ENCODE measurements around the gene POLR1B.
"Not testable (repeated sequence)": the region's sequence is repeated elsewhere in the genome, so short reads cannot be mapped to it uniquely, and the experiment has no call there.

The POLR1B gene

DNA sequence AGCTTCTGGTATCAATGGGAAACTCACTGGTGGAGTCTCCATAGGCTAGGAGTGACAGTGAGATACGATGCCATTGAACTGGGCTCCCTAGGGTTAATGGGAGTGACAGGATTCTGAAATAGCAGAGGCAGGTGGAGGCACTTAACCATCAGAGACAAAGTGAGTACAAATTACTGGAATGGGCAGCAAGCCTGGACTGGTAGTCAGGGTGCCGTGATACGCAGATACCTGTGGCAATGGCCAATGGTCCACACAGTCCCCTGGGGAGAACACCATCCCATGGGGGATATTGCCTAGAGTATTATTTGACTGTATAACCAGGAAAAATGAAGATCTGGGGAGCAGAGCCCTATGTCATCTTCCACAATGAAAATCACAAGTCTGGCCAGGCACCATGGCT lies 59.5 kb downstream of the POLR1B start:
- DNase-seq (ENCODE audit: low read depth): no peak

DNA sequence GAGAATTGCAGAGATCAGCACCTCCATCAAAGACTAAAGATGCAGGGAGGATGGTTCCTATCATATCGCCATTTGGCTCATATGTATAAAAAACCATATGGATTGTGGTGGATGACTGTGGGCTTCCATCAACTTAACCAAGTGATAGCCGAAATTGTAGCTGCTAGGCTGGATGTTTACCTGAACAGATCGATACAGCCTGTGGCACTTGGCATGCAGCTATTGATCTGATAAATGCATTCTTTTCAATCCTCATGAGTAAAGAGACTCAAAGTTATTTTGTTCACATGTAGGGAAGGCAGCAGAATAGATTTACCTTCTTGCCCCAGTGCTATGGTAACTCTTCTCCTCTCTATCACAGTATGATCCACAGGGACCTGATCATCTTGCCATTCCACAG lies 60.7 kb downstream of the POLR1B start:
- no peak for DNase-seq (ENCODE audit: low read depth)

DNA sequence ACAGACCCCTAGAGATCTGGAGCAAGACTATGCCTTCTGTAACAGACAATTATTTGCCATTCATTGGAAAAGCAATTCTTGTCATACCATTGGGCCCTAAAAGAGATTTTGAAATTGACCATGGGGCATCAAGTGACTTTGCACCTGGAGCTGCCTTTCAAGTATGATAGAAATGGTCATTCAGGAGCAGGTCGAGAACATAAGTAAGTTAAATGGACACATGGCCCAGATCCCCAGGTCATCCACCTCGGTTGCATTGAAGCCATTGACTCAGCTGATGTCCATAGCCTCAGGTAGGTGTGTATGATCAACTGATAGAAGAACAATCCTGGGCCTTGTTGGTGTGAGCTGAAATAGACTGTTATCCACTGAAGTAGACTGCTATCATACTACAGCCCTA lies 61.5 kb downstream of the POLR1B start:
- no peak for DNase-seq (ENCODE audit: low read depth)

DNA sequence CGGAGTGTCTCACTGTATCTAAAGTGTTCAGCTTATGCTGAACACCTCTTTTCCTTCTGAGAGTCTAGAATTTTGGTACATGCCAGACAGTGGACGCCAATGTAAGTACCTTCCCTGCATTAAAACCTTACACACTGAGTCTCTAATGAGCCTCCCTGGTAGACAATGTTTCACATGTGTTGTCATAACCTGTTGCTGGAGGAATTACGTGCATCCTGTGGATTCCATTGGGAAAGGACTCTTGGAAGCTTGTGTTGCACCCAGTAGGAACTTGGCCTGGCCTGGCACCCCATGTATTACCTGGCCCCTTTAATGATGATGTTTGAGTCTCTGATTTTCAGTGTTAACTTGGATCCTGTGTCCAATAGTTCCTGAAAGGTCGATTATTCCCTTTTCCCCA lies 62.7 kb downstream of the POLR1B start:
- no peak for DNase-seq (ENCODE audit: low read depth)

DNA sequence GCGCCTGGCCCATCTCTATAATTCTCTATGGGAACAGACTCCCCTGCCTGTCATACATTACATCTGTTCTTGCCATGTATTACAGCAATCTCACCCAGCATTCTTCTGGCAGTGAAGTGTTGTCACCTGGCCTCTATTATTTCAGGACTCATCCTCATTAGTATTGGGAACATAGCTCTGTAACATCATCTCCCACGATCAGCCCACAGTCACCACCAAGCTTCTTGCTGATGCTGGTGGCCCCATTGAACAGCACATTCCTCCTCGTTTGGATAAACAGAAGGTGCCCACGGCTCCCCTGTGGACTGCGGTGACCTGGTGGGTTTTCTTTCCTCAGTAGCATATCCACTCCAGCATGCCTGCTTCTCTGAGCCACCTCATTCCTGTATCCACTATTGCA lies 63.7 kb downstream of the POLR1B start:
- DNase-seq (ENCODE audit: low read depth): no peak

DNA sequence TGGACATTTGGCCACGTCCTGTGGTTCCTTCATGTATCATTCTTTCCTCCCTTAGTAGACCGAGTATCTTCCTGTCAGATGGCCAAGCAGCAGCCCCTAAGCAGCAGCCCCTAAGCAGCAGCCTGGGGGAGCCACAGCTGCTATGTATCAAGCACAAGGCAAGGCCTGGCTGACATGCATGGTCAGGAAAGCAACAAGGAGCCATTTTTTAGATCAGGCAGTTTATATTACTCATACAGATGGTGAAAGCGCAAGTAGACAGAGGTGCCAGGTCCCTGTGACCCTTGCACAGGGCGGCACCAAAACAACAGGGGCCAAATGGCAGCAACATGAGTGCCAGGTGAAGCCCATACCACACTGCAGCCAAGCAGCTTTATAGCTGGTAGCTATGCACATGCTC lies 64.3 kb downstream of the POLR1B start:
- no peak for DNase-seq (ENCODE audit: low read depth)

DNA sequence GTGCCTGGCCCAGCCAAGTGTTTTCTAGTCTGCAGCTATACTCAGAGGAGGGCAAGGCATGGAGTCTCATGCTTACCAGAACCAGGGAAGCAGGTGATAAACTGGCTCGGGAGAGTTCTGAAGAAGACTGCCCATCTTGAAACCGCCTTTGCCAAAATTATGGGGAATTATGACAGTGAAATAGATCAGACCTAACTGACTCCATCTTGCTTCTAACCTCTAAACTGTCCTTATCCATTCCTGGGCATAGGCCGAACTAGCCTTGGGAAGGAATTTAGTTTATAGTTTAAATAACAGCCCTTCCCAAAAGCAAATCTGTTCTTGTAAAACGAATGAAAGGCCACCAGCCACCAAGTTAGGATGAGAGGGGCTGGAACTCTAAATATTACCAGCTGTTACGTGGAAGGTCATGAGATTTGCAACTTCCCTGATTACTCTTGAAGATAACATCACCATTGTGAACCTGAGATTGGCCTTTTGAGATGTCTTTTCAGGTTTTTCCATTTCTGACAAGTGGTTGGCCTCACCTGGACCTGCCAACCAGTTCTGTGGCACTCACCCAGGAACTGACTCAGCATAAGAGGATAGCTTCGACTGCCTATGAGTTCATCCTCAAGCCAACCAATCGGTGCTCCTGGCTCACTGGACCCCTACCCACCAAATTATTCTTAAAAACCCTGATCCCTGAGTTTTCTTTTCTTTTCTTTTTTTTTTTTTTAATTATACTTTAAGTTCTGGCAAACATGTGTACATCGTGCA lies 65.6 kb downstream of the POLR1B start:
- no peak for DNase-seq (ENCODE audit: low read depth)

DNA sequence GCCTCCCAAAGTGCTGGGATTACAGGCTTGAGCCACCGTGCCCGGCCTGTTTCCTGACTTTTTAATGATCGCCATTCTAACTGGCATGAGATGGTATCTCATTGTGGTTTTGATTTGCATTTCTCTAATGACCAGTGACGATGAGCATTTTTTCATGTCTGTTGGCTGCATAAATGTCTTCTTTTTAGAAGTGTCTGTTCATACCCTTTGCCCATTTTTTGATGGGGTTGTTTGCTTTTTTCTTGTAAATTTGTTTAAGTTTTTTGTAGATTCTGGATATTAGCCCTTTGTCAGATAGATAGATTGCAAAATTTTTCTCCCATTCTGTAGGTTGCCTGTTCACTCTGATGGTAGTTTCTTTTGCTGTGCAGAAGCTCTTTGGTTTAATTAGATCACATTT lies 67.1 kb downstream of the POLR1B start:
- not testable (repeated sequence) for DNase-seq (ENCODE audit: low read depth)

DNA sequence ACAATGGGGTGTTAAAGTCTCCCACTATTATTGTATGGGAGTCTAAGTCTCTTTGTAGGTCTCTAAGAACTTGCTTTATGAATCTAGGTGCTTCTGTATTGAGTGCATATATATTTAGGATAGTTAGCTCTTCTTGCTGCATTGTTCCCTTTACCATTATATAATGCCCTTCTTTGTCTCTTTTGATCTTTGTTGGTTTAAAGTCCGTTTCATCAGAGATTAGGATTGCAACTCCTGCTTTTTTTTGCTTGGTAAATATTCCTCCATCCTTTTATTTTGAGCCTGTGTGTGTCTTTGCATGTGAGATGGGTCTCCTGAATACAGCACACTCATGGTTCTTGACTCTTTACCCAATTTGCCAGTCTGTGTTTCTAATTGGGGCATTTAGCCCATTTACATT lies 70.0 kb downstream of the POLR1B start:
- not testable (repeated sequence) for DNase-seq (ENCODE audit: low read depth)

DNA sequence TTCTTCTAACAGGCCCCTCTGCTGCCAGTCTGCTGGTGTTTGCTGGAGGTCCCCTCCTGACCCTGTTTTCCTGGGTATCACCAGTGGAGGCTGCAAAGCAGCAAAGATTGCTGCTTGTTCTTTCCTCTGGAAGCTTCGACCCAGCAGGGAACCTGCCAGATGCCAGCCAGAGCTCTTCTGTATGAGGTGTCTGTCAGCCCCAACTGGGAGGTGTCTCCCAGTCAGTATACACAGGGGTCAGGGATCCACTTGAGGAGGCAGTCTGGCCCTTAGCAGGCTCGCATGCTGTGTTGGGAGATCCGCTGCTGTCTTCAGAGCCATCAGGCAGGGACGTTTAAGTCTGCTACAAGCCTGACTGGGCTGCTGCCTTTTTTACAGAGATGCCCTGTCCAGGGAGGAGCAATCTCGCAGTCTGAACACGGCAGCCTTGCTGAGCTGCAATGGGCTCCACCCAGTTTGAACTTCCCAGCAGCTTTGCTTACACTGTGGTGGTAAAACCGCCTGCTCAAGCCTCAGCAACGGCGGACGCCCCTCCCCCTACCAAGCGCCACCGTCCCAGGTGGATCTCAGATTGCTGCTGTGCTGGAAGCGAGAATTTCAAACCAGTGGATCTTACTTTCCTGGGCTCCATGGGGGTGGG lies 72.1 kb downstream of the POLR1B start:
- no peak for DNase-seq (ENCODE audit: low read depth)

DNA sequence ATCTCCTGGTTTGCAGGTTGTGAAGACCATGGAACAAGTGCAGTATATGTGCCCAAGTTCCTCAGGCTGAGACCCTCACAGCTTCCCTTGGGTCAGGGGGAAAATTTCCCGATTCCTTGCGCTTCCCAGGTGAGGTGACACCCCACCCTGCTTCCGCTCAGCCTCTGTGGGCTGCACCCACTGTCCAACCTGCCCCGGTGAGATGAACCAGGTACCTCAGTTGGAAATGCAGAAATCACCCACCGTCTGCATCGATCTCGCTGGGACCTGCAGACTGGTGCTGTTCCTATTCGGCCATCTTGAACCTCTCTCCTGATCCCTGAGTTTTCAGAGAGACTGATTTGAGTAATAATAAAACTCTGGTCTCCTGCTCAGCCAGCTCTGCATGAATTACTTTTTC lies 72.8 kb downstream of the POLR1B start:
- DNase-seq (ENCODE audit: low read depth): no peak

DNA sequence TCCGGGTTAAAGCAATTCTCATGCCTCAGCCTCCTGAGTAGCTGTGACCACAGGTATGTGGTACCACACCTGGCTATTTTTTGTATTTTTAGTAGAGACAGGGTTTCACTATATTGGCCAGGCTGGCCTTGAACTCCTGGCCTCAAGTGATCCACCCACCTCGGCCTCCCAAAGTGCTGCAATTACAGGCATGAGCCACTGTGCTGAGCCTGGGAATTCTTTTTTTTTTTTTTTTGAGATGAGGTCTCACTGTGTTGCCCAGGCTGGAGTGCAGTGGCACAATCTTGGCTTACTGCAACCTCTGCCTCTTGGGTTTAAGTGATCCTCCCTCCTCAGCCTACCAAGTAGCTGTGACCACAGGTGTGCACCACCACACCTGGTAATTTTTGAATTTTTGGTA lies 73.5 kb downstream of the POLR1B start:
- DNase-seq (ENCODE audit: low read depth): not testable (repeated sequence)

DNA sequence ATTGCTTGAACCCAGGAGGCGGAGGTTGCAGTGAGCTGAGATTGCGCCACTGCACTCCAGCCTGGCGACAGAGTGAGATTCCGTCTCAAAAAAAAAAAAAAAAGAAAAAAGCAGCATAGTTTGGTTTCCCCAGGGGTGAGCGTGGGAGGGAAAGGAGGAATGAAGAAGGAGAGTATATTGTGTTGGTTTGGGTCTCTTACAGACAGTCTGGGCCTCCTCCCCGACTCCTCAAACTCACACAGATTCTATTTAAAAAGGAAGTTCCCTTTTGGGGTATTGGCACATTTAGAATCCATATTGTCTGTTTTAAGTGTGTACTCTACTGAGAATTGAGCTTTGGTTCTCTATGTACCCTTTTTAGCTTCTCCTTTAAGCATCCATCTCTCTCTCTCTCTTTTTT lies 76.1 kb downstream of the POLR1B start:
- no peak for DNase-seq (ENCODE audit: low read depth)

DNA sequence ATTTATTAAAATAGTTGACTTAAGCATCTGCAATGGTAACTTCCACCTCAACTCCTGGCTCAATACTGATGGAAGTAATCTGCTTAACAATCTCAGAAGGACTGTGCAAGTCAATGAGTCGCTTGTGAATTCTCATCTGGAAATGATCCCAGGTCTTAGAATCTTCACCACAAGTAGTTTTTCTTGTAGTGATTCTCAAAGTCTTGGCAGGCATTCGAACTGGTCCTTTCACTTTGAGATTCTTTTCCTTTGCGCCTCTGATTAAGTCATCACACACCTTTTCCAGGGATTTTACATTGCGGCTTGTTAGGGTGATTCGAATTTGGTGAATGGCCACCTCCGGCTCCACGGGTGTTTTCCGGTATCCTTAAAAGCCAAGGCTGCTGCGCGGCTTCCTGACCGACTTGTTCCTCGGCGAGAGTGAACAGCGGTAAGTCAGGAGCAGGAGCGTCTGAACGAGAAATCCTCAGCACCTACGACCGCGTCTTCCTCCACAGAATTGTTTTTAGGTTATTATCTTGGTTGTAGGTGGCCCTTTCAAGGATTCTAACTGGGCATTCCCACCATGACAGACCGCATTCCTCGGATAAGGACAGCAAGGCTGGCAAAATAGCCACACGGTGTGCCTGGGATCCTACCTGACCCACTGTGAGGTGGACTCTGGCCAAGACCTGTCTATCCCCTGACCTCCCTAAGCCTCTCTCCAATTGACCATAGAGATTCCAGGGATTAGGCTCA lies 79.7 kb downstream of the POLR1B start:
- no peak for DNase-seq (ENCODE audit: low read depth)

DNA sequence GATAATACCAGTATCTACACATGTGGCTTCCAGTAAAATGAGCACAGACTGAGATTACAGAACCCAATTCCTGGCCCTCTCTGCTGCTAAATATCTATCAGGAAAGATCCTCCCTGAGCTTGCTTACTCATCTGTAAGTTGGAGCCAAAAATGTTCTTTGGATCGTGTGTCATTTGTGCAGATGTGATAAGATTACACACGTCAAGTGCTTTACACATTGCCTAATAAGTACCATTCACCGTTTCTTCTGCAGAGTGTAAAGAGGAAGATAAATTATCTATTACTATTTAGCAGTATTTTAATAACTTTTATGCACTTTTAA lies 80.2 kb downstream of the POLR1B start:
- DNase-seq (ENCODE audit: low read depth): no peak

DNA sequence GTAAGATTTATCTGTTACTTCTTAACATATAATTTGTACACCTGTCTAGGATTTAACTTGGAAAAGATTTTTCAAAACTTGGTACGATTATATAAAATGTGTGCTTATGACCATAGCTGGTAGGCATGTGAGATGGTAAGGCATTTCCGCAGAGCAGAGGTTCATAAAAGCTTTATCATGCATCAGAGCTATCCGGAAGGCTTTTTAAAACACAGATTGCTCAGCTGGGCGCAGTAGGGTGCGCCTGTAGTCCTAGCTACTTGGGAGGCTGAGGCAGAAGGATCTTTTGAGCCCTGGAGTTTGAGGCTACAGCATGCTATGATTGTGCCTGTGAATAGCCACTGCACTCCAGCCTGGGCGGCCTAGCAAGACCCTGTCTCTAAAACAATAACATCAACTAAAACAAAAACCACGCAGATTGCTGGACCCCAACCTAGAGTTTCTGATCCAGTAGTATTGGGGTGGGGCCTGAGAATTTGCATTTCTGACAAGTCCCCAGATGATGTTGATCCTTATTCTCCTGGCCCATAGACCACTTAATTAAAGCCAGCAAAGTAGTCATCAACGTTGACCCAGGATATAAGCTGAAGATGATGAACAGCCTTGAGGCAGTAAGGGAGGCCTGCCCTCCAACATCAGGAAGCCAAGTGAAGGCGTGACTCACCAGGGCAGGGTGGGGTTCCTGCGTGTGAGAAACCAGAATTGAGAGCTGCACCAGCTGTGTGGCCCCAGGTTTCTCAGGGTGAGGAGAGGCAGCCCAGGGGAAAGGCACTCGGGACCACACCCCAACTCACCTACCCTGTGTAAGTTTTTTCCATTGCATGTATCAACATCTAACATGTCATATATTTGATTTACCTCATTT lies 81.9 kb downstream of the POLR1B start:
- peak; percentile 55 for DNase-seq (ENCODE audit: low read depth)

DNA sequence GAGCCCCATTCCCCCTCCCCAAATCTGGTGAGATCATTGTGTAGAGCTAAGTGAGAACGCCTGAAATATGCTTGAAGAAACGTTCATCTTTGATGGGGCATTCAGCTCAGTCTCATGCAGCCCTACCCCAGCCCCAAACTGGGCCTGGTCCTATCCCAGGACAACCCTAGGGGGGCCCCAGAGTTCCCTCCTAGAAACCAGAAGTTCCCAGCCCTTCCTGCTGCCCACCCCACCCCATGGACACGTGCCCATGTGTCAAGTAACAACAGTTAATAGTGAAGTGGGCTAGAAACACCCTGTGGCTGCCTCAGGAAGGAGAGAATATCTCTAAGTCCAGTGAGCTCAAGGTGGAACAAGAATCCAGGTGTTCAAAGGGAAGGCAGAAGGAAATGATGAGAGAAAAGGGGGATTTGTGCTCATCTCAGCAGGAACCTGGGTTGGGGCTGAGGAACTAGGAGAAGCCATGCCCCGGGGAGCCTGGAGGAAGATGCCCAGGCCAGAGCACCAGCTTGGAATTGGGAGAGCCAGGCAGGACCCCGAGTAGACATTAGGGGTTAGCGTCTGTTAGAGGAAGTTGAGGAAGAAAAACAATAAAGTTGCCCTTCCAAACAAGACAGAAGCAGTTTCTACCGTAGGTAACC lies 83.3 kb downstream of the POLR1B start:
- no peak for DNase-seq (ENCODE audit: low read depth)

DNA sequence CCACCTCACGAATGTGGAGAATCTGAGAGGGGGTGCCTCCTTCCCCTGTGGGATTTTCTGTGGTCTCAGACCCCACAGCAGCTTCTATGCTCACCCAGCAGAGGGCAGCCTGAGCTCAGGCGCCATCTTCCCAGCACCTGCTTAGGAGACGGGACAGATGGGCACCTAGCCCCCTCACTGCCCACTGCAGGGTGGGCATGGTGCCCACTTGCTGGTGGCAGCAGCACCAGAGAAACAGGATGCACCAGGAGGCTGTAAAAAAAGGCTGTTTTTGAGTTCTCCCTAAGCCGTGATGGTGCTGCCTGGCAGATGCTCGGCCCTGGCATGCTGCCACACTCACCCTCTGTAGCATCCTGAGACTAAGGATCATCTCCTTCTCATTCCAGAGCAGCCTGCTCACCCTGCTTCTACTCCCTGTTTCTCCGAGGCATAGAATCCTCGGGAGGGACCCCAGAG lies 84.4 kb downstream of the POLR1B start:
- peak; percentile 32 for DNase-seq (ENCODE audit: low read depth)
